Left ventricle myocardium inferior (tissue), 1 donor: ENCODE data around the gene SOBP. TPM values are rescaled to one million over a fixed set of nuclear protein-coding genes. Genes with fewer than 3 reads are reported as not detected.

Experiments
- DNase-seq: peaks from one replicate; pipeline ENCODE4 v3.0.0-alpha.2; 2020
- H3K27ac ChIP-seq: fragments of 200-600 bp; replicated peaks from 2 replicates; pipeline ENCODE4 v1.8.0; 2021
- H3K27me3 ChIP-seq: fragments of 200-600 bp; 2 replicates; pipeline ENCODE4 v1.8.0; 2021; ENCODE audit warnings: low read depth
- H3K36me3 ChIP-seq: fragments of 200-600 bp; 2 replicates; pipeline ENCODE4 v1.8.0; 2021
- H3K4me1 ChIP-seq: fragments of 200-600 bp; 2 replicates; pipeline ENCODE4 v1.8.0; 2021
- H3K4me3 ChIP-seq: fragments of 200-600 bp; 2 replicates; pipeline ENCODE4 v1.8.0; 2021; ENCODE audit warnings: mild to moderate bottlenecking, moderate library complexity
- H3K9me3 ChIP-seq: fragments of 200-600 bp; replicated peaks from 2 replicates; pipeline ENCODE4 v1.8.0; 2021
- intact Hi-C: fragments of 100-400 bp; cut with micrococcal nuclease; formaldehyde crosslinking; loops from one replicate; pipeline ENCODE4 v1.11.0; 2022
- long read RNA-seq: library from polyadenylated mRNA; unstranded; transcript quantifications from one replicate; pipeline ENCODE4 v2.0.0, GENCODE V29; 2021
- total RNA-seq: library from RNA; stranded (reverse); fragmentation: NEBNext Ultra II Directional; extraction: Animal tissue kit (Norgen Biotek cat#: 25700); gene quantifications from one replicate; pipeline ENCODE4 v1.2.1, GENCODE V29; 2021
- TF ChIP-seq, protein P1 (sequence below): fragments of 200-600 bp; IDR thresholded peaks from 2 replicates; pipeline ENCODE4 v1.8.0; 2021; ENCODE audit warnings: antibody characterized with exemption, mild to moderate bottlenecking, borderline replicate concordance
- donor health status: DM: no; HTN: yes; CAD: no; lungs with severe emphysema.

SOBP gene, protein sequence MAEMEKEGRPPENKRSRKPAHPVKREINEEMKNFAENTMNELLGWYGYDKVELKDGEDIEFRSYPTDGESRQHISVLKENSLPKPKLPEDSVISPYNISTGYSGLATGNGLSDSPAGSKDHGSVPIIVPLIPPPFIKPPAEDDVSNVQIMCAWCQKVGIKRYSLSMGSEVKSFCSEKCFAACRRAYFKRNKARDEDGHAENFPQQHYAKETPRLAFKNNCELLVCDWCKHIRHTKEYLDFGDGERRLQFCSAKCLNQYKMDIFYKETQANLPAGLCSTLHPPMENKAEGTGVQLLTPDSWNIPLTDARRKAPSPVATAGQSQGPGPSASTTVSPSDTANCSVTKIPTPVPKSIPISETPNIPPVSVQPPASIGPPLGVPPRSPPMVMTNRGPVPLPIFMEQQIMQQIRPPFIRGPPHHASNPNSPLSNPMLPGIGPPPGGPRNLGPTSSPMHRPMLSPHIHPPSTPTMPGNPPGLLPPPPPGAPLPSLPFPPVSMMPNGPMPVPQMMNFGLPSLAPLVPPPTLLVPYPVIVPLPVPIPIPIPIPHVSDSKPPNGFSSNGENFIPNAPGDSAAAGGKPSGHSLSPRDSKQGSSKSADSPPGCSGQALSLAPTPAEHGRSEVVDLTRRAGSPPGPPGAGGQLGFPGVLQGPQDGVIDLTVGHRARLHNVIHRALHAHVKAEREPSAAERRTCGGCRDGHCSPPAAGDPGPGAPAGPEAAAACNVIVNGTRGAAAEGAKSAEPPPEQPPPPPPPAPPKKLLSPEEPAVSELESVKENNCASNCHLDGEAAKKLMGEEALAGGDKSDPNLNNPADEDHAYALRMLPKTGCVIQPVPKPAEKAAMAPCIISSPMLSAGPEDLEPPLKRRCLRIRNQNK
- total RNA-seq: 22.9 TPM
- long read RNA-seq, full-length matches to known transcripts: 8 of 85 reads
- long read RNA-seq, partial matches to known transcripts: 51 of 85 reads
- long read RNA-seq, other reads (novel, unspliced or antisense): 26 of 85 reads

DNA sequence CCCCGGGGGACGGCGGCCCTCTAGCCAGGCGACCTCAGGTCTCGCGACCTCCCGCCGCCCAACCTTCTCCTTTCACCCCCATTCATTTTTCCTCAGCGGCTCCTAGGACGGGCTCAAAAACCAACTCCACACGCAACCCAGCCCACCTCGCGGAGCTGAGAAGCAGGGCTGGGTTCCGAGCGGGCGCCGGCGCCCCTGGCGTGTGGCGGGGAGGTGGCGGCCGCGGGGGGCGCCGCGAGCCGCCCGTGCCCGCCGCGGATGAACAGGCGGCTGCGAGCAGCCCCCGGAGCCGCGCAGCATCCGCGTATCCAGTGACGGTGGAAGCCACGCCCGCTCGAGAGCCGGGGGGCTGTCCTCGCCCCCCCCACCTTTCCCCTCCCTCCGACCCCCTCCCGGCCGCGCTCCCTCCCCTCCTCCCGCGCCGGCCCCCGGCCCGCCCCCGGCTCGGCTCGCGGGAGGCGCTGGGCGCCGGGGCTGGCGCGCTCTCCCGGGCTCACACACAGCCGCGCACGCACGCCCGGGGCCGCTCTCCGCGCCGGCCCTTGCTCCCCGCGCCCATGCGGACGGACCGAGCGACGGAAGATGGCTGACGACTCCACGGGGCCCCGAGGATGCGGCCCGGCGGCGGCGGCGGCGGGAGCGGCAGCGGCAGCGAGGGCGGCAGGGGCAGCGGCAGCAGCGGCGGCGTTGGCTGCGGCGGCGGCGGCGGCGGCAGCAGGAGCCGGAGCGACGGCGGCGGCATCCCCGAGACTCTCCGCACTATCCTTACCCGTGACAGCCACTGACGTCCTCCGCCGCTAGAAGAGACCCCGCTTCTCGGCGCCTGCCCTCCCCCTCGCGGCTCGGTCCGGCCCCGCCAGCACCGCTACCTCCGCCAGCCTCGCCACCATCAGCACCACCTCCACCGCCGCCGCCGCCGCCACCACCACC lies at the start of gene SOBP:
SOBP (plus strand) TSS at position 482 of the 930 bp plus-strand sequence. CDS start 500 bp downstream, outside the sequence.
- peak; percentile 80 for DNase-seq
- Histone ChIP-seq H3K9me3 (no peaks in the 10 kb centered on the region), H3K4me1 (peaks cover 65% of the 10 kb centered on the region), H3K36me3 (no peaks in the 10 kb centered on the region), H3K4me3 (peak within 1 kb of the TSS; percentile 93), H3K27me3 (no peaks in the 10 kb centered on the region), H3K27ac (peak within 1 kb of the TSS; percentile 88)
- intact Hi-C loops: no loop called here
- TF ChIP-seq, protein P1, sequence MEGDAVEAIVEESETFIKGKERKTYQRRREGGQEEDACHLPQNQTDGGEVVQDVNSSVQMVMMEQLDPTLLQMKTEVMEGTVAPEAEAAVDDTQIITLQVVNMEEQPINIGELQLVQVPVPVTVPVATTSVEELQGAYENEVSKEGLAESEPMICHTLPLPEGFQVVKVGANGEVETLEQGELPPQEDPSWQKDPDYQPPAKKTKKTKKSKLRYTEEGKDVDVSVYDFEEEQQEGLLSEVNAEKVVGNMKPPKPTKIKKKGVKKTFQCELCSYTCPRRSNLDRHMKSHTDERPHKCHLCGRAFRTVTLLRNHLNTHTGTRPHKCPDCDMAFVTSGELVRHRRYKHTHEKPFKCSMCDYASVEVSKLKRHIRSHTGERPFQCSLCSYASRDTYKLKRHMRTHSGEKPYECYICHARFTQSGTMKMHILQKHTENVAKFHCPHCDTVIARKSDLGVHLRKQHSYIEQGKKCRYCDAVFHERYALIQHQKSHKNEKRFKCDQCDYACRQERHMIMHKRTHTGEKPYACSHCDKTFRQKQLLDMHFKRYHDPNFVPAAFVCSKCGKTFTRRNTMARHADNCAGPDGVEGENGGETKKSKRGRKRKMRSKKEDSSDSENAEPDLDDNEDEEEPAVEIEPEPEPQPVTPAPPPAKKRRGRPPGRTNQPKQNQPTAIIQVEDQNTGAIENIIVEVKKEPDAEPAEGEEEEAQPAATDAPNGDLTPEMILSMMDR: peak; percentile 49

DNA sequence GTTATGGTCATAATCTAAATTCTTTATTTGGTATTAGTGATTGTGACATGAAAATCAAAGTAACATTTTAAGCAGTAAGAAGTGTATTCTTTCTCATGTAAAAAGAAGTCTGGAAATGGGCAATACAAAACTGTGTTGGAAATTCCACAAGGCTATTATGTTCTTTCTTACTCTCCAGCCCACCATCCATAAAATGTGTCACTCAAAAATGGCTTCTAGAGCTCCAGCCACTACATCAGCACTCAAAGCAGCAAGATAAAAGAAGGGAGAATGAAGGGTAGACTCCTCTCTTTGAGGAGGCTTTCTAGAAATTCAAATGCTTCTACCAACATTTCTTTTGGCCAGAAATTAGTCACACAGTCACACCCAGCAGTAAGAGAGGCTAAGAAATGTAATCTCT lies 49.0 kb upstream of the SOBP start:
- Histone ChIP-seq H3K9me3 (no peaks in the 10 kb centered on the region), H3K36me3 (no peaks in the 10 kb centered on the region), H3K27me3 (no peaks in the 10 kb centered on the region), H3K4me1 (peaks cover 9% of the 10 kb centered on the region), H3K4me3 (no peak overlapping the region), H3K27ac (no peak overlapping the region)
- no peak for DNase-seq
- TF ChIP-seq, protein P1: no peak
- intact Hi-C loops: no loop called here

DNA sequence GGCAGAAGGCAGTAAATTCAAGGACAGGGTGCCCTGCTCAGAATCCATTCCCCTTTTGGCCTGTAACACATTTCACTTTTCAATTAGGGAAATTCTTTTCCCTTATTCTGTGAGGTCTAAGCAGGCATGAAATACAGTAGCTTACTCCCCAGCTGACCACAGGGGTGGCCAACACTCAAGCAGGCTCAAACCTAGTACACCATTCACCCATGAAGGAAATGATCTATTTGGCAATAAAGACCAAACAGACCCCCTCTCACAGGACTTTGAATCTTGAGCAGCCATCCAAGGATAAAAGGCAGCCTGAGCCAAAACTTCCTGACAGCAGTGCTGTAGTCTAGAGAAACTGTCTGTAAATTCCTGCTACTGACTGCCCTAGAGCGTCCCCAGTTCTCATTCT lies 48.2 kb upstream of the SOBP start:
- Histone ChIP-seq H3K4me1 (peaks cover 9% of the 10 kb centered on the region), H3K36me3 (no peaks in the 10 kb centered on the region), H3K4me3 (no peak overlapping the region), H3K9me3 (peaks cover 4% of the 10 kb centered on the region), H3K27ac (no peak overlapping the region), H3K27me3 (no peaks in the 10 kb centered on the region)
- TF ChIP-seq, protein P1: no peak
- DNase-seq: no peak
- intact Hi-C loops: no loop called here

DNA sequence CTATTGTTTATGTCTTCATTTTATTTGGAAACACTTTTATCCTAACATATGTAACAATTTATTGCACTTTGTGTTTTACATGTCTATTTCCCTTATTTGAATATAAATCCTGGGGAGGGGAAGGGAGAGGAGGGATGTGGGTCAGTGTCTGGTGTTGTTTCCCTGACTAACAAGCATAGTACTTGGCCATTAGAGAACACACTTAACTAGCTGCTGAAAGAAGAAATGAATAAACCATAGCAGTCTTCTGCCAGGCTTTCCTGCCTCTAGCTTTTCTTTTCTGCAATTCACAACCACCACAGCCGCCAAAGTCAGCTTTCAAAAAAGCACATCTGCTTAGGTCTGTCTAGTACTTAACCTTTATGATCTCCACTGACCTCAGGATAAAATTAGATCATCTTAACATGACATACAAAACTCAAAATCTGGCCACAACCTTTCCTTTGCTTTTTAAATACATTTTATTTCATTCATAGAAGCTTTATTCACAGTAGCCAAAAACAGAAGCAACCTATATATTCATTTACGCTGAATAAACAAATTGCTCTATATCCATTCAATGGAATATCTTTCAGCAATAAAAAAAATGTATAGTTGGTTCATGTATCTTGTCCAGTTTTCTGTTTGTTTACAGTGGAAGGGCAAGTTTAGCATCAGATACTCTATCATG lies 46.8 kb upstream of the SOBP start:
- intact Hi-C loops: no loop called here
- Histone ChIP-seq H3K4me3 (no peak overlapping the region), H3K27ac (no peak overlapping the region), H3K36me3 (peaks cover 6% of the 10 kb centered on the region), H3K27me3 (no peaks in the 10 kb centered on the region), H3K9me3 (peaks cover 17% of the 10 kb centered on the region), H3K4me1 (peaks cover 9% of the 10 kb centered on the region)
- no peak for DNase-seq
- TF ChIP-seq, protein P1: no peak
